KOPT-K1 (cell line): ENCODE results near the gene JAKMIP2.
"Not testable (repeated sequence)": the region's sequence is repeated elsewhere in the genome, so short reads cannot be mapped to it uniquely, and the experiment has no call there.

Experiments used
- H3K27ac ChIP-seq: fragments of 200-600 bp; sonication (generic); 2 replicates; pipeline ENCODE4 v1.5.1; 2016; ENCODE audit warnings: antibody characterized with exemption, mild to moderate bottlenecking, low read depth, low read length; ENCODE audit not compliant: poor library complexity, severe bottlenecking
- H3K36me3 ChIP-seq: fragments of 200-600 bp; sonication (generic); 2 replicates; pipeline ENCODE4 v1.5.1; 2017; ENCODE audit warnings: antibody characterized with exemption, mild to moderate bottlenecking, low read length, moderate library complexity; ENCODE audit not compliant: insufficient read depth
- H3K9me3 ChIP-seq: fragments of 200-600 bp; sonication (generic); 2 replicates; pipeline ENCODE4 v1.5.1; 2017; ENCODE audit warnings: antibody characterized with exemption, low read length, mild to moderate bottlenecking; ENCODE audit not compliant: insufficient read depth, poor library complexity, severe bottlenecking

JAKMIP2 gene

GRCh38 chr5:147616421-147616820, 166.1 kb downstream of the JAKMIP2 start:
- H3K9me3 ChIP-seq, result no peaks in the 10 kb centered on the region
- H3K36me3 ChIP-seq, result no peaks in the 10 kb centered on the region; the same call in 1 of the 2 replicates
- H3K27ac ChIP-seq, result no peak overlapping the region

DNA sequence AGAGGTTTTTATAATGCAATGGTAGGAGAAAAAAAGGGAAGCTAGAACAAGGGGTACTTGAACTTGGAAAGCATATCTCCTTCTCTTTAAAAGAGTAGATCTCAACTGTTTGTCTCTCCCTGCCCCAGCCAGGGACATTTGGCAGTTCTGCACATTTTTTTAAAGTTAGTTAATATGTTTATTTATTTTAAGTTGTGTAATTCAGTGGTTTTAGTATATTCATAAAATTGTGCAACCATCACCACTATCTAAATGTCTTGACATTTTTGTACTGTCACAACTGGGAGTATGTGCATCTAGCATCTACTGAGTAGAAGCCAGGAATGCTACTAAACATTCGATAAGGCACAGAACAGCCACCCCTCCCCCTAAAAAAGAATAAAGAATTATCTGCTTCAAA, 169.2 kb downstream of the JAKMIP2 start:
- H3K36me3 ChIP-seq, result no peaks in the 10 kb centered on the region; the same call in 1 of the 2 replicates

DNA sequence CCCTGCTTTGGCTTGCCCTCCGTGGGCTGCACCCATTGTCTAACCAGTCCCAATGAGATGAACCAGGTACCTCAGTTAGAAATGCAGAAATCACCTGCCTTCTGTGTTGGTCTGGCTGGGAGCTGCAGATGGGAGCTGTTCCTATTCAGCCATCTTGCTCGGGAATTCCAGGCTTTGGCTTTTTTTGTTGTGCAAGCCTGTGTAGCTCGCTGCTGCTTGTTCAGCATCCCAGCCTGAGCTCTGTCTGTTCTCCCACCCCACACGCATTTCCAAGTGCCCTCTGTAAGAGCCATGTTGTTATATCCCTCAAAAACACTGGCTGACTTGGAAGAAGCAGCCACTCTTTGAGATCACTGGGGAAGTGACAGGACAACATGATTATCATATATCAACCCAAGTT, 171.0 kb downstream of the JAKMIP2 start:
- Histone ChIP-seq H3K36me3 (no peaks in the 10 kb centered on the region; the same call in 1 of the 2 replicates), H3K27ac (no peak overlapping the region), H3K9me3 (no peaks in the 10 kb centered on the region)

More for the DNA sequence above, 169.2 kb downstream of the JAKMIP2 start:
- Histone ChIP-seq H3K9me3 (no peaks in the 10 kb centered on the region), H3K27ac (no peak overlapping the region)

GRCh38 chr5:147610798-147611197, 171.7 kb downstream of the JAKMIP2 start:
- Histone ChIP-seq H3K27ac (no peak overlapping the region), H3K36me3 (no peaks in the 10 kb centered on the region; the same call in 1 of the 2 replicates), H3K9me3 (no peaks in the 10 kb centered on the region)

GRCh38 chr5:147601652-147602051, 180.9 kb downstream of the JAKMIP2 start:
- H3K27ac ChIP-seq, result no peak overlapping the region
- no peaks in the 10 kb centered on the region for H3K36me3 ChIP-seq
- H3K9me3 ChIP-seq, result no peaks in the 10 kb centered on the region

- H3K9me3 ChIP-seq, result peaks cover 4% of the 10 kb centered on the region
- no peak overlapping the region for H3K27ac ChIP-seq
- no peaks in the 10 kb centered on the region for H3K36me3 ChIP-seq
Observed at GRCh38 chr5:147591120-147591519, 191.4 kb downstream of the JAKMIP2 start.

GRCh38 chr5:147590096-147590495, 192.4 kb downstream of the JAKMIP2 start:
- H3K36me3 ChIP-seq, result no peaks in the 10 kb centered on the region

DNA sequence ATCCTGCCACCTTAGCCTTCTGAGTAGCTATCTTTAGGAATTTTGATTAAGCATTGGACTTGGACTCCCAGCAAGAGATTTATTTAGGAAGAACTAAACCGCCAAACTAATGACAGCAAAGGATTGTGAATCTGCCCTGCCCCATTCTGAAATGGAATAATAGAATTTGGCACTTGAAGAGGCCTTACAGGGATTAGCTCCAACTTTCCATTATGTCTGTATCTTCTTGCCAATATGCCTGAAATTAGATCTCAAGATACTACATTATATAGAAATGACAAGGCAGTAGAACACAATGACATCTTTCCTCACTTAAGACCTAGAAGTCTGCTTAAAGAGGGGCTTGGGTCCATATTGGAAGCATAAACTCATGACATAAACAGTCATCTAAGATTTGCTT, 195.7 kb downstream of the JAKMIP2 start:
- no peak overlapping the region for H3K27ac ChIP-seq
- H3K36me3 ChIP-seq, result no peaks in the 10 kb centered on the region
- H3K9me3 ChIP-seq, result no peaks in the 10 kb centered on the region

More at GRCh38 chr5:147590096-147590495, 192.4 kb downstream of the JAKMIP2 start:
- peaks cover 4% of the 10 kb centered on the region for H3K9me3 ChIP-seq
- no peak overlapping the region for H3K27ac ChIP-seq

- no peaks in the 10 kb centered on the region for H3K36me3 ChIP-seq
- no peaks in the 10 kb centered on the region for H3K9me3 ChIP-seq
- H3K27ac ChIP-seq, result no peak overlapping the region
Observed at GRCh38 chr5:147586221-147586620, 196.3 kb downstream of the JAKMIP2 start.

DNA sequence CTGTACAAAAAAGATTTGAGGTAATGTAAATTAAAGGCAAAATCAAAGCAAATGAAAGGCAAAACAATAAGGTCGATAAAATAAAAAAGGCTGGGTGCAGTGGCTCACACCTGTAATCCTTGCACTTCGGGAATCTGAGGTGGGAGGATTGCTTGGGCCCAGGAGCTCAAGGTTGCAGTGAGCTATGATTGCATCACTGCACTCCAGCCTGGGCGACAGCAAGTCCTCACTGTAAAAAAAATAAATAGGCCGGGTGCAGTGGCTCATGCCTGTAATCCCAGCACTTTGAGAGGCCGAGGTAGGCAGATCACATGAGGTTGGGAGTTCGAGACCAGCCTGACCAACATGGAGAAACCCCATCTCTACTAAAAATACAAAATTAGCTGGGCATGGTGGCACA, 200.3 kb downstream of the JAKMIP2 start:
- H3K9me3 ChIP-seq, H3K27ac ChIP-seq, H3K36me3 ChIP-seq: not testable (repeated sequence)

- not testable (repeated sequence) for H3K27ac ChIP-seq, H3K36me3 ChIP-seq, H3K9me3 ChIP-seq
Observed at GRCh38 chr5:147580418-147580817, 202.1 kb downstream of the JAKMIP2 start.

DNA sequence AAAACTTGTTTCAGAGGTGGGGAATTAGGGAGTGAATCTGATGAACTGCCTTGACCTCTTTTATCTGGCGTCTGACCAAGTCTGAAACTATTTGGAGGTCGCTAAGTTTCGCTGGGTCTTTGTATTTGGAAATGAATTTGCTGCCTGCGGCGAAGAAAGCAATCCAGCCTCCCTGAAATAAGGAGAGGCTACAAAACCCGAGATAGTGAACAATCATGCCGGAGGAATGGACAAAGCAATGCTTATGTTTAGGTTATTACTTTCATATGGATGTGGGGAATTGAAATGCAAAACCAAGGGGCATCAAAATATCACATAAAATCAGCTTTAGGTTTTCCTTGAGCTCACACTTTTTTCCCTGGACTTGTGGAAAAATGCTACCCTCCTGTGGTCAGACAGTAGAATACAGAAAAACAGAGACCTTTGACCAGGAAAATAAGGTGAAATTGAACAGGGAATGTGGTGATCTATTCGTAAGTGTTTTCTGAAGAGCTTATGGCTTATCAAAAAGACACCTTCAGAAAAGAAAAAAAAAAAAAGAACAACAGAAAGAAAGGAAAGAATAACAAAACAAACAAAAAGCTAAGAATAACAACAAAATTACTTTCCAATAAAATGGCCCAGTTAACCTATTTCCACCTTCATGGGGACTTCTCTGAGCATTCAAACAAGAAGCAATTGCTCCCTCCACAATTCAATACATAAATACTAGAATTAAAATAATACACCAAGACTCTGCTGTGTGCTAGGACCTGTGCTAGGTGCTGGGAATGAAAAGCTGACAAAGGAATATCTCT, 204.1 kb downstream of the JAKMIP2 start:
- Histone ChIP-seq H3K36me3 (no peaks in the 10 kb centered on the region), H3K27ac (no peak overlapping the region), H3K9me3 (no peaks in the 10 kb centered on the region)

GRCh38 chr5:147576646-147577535, 205.6 kb downstream of the JAKMIP2 start:
- Histone ChIP-seq H3K36me3 (no peaks in the 10 kb centered on the region), H3K27ac (no peak overlapping the region), H3K9me3 (no peaks in the 10 kb centered on the region)

- H3K27ac ChIP-seq, result no peak overlapping the region
- H3K9me3 ChIP-seq, result no peaks in the 10 kb centered on the region
- no peaks in the 10 kb centered on the region for H3K36me3 ChIP-seq
Observed at GRCh38 chr5:147575598-147575997, 206.9 kb downstream of the JAKMIP2 start.

- no peak overlapping the region for H3K27ac ChIP-seq
- no peaks in the 10 kb centered on the region for H3K36me3 ChIP-seq
- no peaks in the 10 kb centered on the region for H3K9me3 ChIP-seq
Observed at GRCh38 chr5:147573211-147573610, 209.3 kb downstream of the JAKMIP2 start.
